Karpas-422 (cell line): ENCODE results near the gene NT5DC3. TPM values are rescaled to one million over a fixed set of nuclear protein-coding genes. Genes with fewer than 3 reads are reported as not detected.

Source experiments
- DNase-seq: peaks from one replicate; pipeline ENCODE4 v3.0.0-alpha.2; 2015
- H2AFZ ChIP-seq: fragments of 200-600 bp; sonication (generic); 2 replicates; pipeline ENCODE4 v1.6.1; 2014; ENCODE audit warnings: antibody characterized with exemption, low read length, mixed read lengths
- H3K27ac ChIP-seq: fragments of 200-600 bp; sonication (generic); 2 replicates; pipeline ENCODE4 v1.5.1; 2014; ENCODE audit warnings: mild to moderate bottlenecking, low read length, moderate library complexity
- H3K27me3 ChIP-seq: fragments of 200-600 bp; sonication (generic); 2 replicates; pipeline ENCODE4 v1.6.1; 2014; ENCODE audit warnings: low read length, mixed read lengths
- H3K36me3 ChIP-seq: fragments of 200-600 bp; sonication (generic); 2 replicates; pipeline ENCODE4 v1.6.1; 2014; ENCODE audit warnings: low read length, mixed read lengths; ENCODE audit not compliant: insufficient read depth
- H3K4me1 ChIP-seq: fragments of 200-600 bp; sonication (generic); 2 replicates; pipeline ENCODE4 v1.6.1; 2014; ENCODE audit warnings: mild to moderate bottlenecking, low read length, mixed read lengths
- H3K4me2 ChIP-seq: fragments of 200-600 bp; sonication (generic); 2 replicates; pipeline ENCODE4 v1.6.1; 2014; ENCODE audit warnings: low read length, low read depth, mild to moderate bottlenecking; ENCODE audit not compliant: poor library complexity, severe bottlenecking
- H3K4me3 ChIP-seq: fragments of 200-600 bp; sonication (generic); 2 replicates; pipeline ENCODE4 v1.5.1; 2014; ENCODE audit warnings: mild to moderate bottlenecking, antibody characterized with exemption, low read length, mixed read lengths
- H3K79me2 ChIP-seq: fragments of 200-600 bp; sonication (generic); 2 replicates; pipeline ENCODE4 v1.6.1; 2014; ENCODE audit warnings: mild to moderate bottlenecking, low read length, mixed read lengths
- H3K9ac ChIP-seq: fragments of 200-600 bp; sonication (generic); 2 replicates; pipeline ENCODE4 v1.6.0; 2014; ENCODE audit warnings: low read length
- H3K9me2 ChIP-seq: fragments of 200-600 bp; sonication (generic), shearing (Covaris generic); replicated peaks from 2 replicates; pipeline ENCODE4 v1.6.0; 2014; ENCODE audit warnings: mild to moderate bottlenecking, low read length, moderate library complexity; ENCODE audit not compliant: insufficient read depth
- H3K9me3 ChIP-seq: fragments of 300-700, 200-600 bp; sonication (generic); 2 replicates; pipeline ENCODE4 v1.6.1; 2014; ENCODE audit warnings: low read length, mixed read lengths
- H4K20me1 ChIP-seq: fragments of 200-600 bp; sonication (generic); 2 replicates; pipeline ENCODE4 v1.6.1; 2014; ENCODE audit warnings: mild to moderate bottlenecking, antibody characterized with exemption, low read length, low read depth; ENCODE audit not compliant: insufficient read depth
- total RNA-seq: library from RNA; depleted of rRNA; stranded (reverse); fragments of >200 nt; shearing (Covaris generic); gene quantifications from 2 replicates; pipeline ENCODE4 v1.2.3, GENCODE V29; 2014; ENCODE audit warnings: low replicate concordance

Gene NT5DC3
- total RNA-seq, 1 experiment from 2014 or later: 1.7 TPM

- no peak overlapping the region for H3K9ac ChIP-seq
- no peaks in the 10 kb centered on the region for H3K9me3 ChIP-seq
- H3K27me3 ChIP-seq: no peaks in the 10 kb centered on the region
- no peak overlapping the region for H3K4me2 ChIP-seq
- H3K9me2 ChIP-seq: no peaks in the 10 kb centered on the region
- H3K4me3 ChIP-seq: no peak overlapping the region
- H2AFZ ChIP-seq: no peak overlapping the region
- no peaks in the 10 kb centered on the region for H4K20me1 ChIP-seq
- peaks cover 2% of the 10 kb centered on the region; the same call in 1 of the 2 replicates for H3K4me1 ChIP-seq
- H3K36me3 ChIP-seq: no peaks in the 10 kb centered on the region
- no peak overlapping the region for H3K27ac ChIP-seq
- no peak for DNase-seq
- no peaks in the 10 kb centered on the region for H3K79me2 ChIP-seq
Measured at GRCh38 chr12:103799857-103800771, 40.9 kb downstream of the NT5DC3 start.

- H3K9me3 ChIP-seq: no peaks in the 10 kb centered on the region
- H3K4me1 ChIP-seq: peaks cover 4% of the 10 kb centered on the region; the same call in 1 of the 2 replicates
- H3K9me2 ChIP-seq: no peaks in the 10 kb centered on the region
- no peak overlapping the region for H3K4me2 ChIP-seq
- no peaks in the 10 kb centered on the region for H3K79me2 ChIP-seq
- no peak overlapping the region for H2AFZ ChIP-seq
- no peak for DNase-seq
- no peak overlapping the region for H3K4me3 ChIP-seq
- H3K9ac ChIP-seq: no peak overlapping the region
- no peaks in the 10 kb centered on the region for H4K20me1 ChIP-seq
- H3K27me3 ChIP-seq: no peaks in the 10 kb centered on the region
- no peaks in the 10 kb centered on the region for H3K36me3 ChIP-seq
- H3K27ac ChIP-seq: no peak overlapping the region
Measured at GRCh38 chr12:103799504-103799856, 41.6 kb downstream of the NT5DC3 start.

- no peak overlapping the region for H3K4me3 ChIP-seq
- H3K36me3 ChIP-seq: no peaks in the 10 kb centered on the region
- H3K9me2 ChIP-seq: no peaks in the 10 kb centered on the region
- H2AFZ ChIP-seq: no peak overlapping the region
- no peaks in the 10 kb centered on the region for H3K27me3 ChIP-seq
- no peak overlapping the region for H3K9ac ChIP-seq
- no peaks in the 10 kb centered on the region for H4K20me1 ChIP-seq
- H3K27ac ChIP-seq: no peak overlapping the region
- H3K9me3 ChIP-seq: no peaks in the 10 kb centered on the region
- H3K4me2 ChIP-seq: no peak overlapping the region
- DNase-seq: no peak
- H3K4me1 ChIP-seq: peaks cover 4% of the 10 kb centered on the region; the same call in 1 of the 2 replicates
- no peaks in the 10 kb centered on the region for H3K79me2 ChIP-seq
Measured at GRCh38 chr12:103798586-103798985, 42.4 kb downstream of the NT5DC3 start.

- no peak overlapping the region for H3K9ac ChIP-seq
- H3K4me2 ChIP-seq: no peak overlapping the region
- H3K27me3 ChIP-seq: no peaks in the 10 kb centered on the region
- H3K4me1 ChIP-seq: peaks cover 4% of the 10 kb centered on the region; the same call in 1 of the 2 replicates
- no peak overlapping the region for H2AFZ ChIP-seq
- no peaks in the 10 kb centered on the region for H4K20me1 ChIP-seq
- DNase-seq: no peak
- H3K36me3 ChIP-seq: no peaks in the 10 kb centered on the region
- no peaks in the 10 kb centered on the region for H3K79me2 ChIP-seq
- no peaks in the 10 kb centered on the region for H3K9me2 ChIP-seq
- no peak overlapping the region for H3K4me3 ChIP-seq
- H3K27ac ChIP-seq: no peak overlapping the region
- H3K9me3 ChIP-seq: no peaks in the 10 kb centered on the region
Measured at GRCh38 chr12:103794309-103795213, 46.5 kb downstream of the NT5DC3 start.

- DNase-seq: no peak
- Histone ChIP-seq H3K9me3 (no peaks in the 10 kb centered on the region), H2AFZ (no peak overlapping the region), H3K4me1 (peaks cover 4% of the 10 kb centered on the region; the same call in 1 of the 2 replicates), H4K20me1 (no peaks in the 10 kb centered on the region), H3K9ac (no peak overlapping the region), H3K79me2 (no peaks in the 10 kb centered on the region), H3K36me3 (no peaks in the 10 kb centered on the region), H3K4me2 (no peak overlapping the region), H3K27ac (no peak overlapping the region), H3K4me3 (no peak overlapping the region), H3K27me3 (no peaks in the 10 kb centered on the region), H3K9me2 (no peaks in the 10 kb centered on the region)
Measured at GRCh38 chr12:103793512-103794045, 47.5 kb downstream of the NT5DC3 start.

GRCh38 chr12:103793046-103793445 is 48.0 kb downstream of the NT5DC3 start:
- H3K36me3 ChIP-seq: no peaks in the 10 kb centered on the region
- H3K4me1 ChIP-seq: peaks cover 4% of the 10 kb centered on the region; the same call in 1 of the 2 replicates
- no peaks in the 10 kb centered on the region for H3K79me2 ChIP-seq
- H3K27ac ChIP-seq: no peak overlapping the region
- H3K9ac ChIP-seq: no peak overlapping the region
- no peak overlapping the region for H3K4me3 ChIP-seq
- no peaks in the 10 kb centered on the region for H3K9me2 ChIP-seq
- no peaks in the 10 kb centered on the region for H4K20me1 ChIP-seq
- H3K27me3 ChIP-seq: no peaks in the 10 kb centered on the region
- H3K9me3 ChIP-seq: no peaks in the 10 kb centered on the region
- H3K4me2 ChIP-seq: no peak overlapping the region
- DNase-seq: no peak
- no peak overlapping the region for H2AFZ ChIP-seq

GRCh38 chr12:103791350-103791920 is 49.6 kb downstream of the NT5DC3 start:
- Histone ChIP-seq H3K4me2 (no peak overlapping the region), H3K27me3 (no peaks in the 10 kb centered on the region), H3K9ac (no peak overlapping the region), H3K9me2 (no peaks in the 10 kb centered on the region), H3K4me3 (no peak overlapping the region), H2AFZ (no peak overlapping the region), H3K36me3 (no peaks in the 10 kb centered on the region), H3K4me1 (peaks cover 4% of the 10 kb centered on the region; the same call in 1 of the 2 replicates), H3K79me2 (no peaks in the 10 kb centered on the region), H4K20me1 (no peaks in the 10 kb centered on the region), H3K27ac (no peak overlapping the region), H3K9me3 (no peaks in the 10 kb centered on the region)
- no peak for DNase-seq
